Muscle layer of colon (tissue), 2 donors: ENCODE measurements around the gene DDX27.

Experiments
- H3K27ac ChIP-seq: one replicate; pipeline ENCODE4 v1.7.0; 2013; ENCODE audit warnings: low read depth, mild to moderate bottlenecking, low read length, moderate library complexity
- H3K27me3 ChIP-seq, 2 donors: one replicate each; pipeline ENCODE4 v1.7.0; 2013; ENCODE audit warnings: low read length in 2 of 2, mild to moderate bottlenecking in 2 of 2; ENCODE audit not compliant: insufficient read depth in 2 of 2, control insufficient read depth in 1 of 2
- H3K36me3 ChIP-seq: one replicate; pipeline ENCODE4 v1.7.0; 2013; ENCODE audit warnings: mild to moderate bottlenecking, low read length; ENCODE audit not compliant: insufficient read depth
- H3K4me1 ChIP-seq: one replicate; pipeline ENCODE4 v1.7.0; 2013; ENCODE audit warnings: mild to moderate bottlenecking, low read length; ENCODE audit not compliant: insufficient read depth
- H3K4me3 ChIP-seq, 2 donors: one replicate each; pipeline ENCODE4 v1.7.0; 2013; ENCODE audit warnings: low read length in 2 of 2, low read depth in 1 of 2, mild to moderate bottlenecking in 1 of 2, moderate library complexity in 1 of 2
- H3K9ac ChIP-seq: one replicate; pipeline ENCODE4 v1.7.0; 2013; ENCODE audit warnings: low read length
- H3K9me3 ChIP-seq: one replicate; pipeline ENCODE4 v1.7.0; 2013; ENCODE audit warnings: mild to moderate bottlenecking, low read length
- donor health status: abdominal sarcoma.
- donor health status: Adenocarcinoma of cecum.

The DDX27 gene

GRCh38 chr20:49275216-49275615 is 56.0 kb downstream of the DDX27 start:
- peaks cover 37% of the 10 kb centered on the region for H3K4me1 ChIP-seq
- H3K27ac ChIP-seq: no peak overlapping the region
- no peaks in the 10 kb centered on the region for H3K9me3 ChIP-seq

GRCh38 chr20:49275636-49276035 is 56.4 kb downstream of the DDX27 start:
- peak overlapping the region in 1 of 2 donors; percentile 1 for H3K4me3 ChIP-seq
- no peak overlapping the region for H3K27ac ChIP-seq
- H3K4me1 ChIP-seq: peaks cover 39% of the 10 kb centered on the region
- H3K36me3 ChIP-seq: peaks cover 36% of the 10 kb centered on the region
- H3K9me3 ChIP-seq: peaks cover 2% of the 10 kb centered on the region
- no peaks in the 10 kb centered on the region for H3K27me3 ChIP-seq
- H3K9ac ChIP-seq: peak overlapping the region; percentile 1

More at GRCh38 chr20:49275216-49275615, 56.0 kb downstream of the DDX27 start:
- Histone ChIP-seq H3K4me3 (no peak overlapping the region), H3K36me3 (peaks cover 36% of the 10 kb centered on the region), H3K9ac (no peak overlapping the region), H3K27me3 (no peaks in the 10 kb centered on the region)

- H3K9ac ChIP-seq: peak overlapping the region; percentile 60
- no peaks in the 10 kb centered on the region for H3K27me3 ChIP-seq
- peaks cover 46% of the 10 kb centered on the region for H3K4me1 ChIP-seq
- peak overlapping the region; percentile 8 to 94 for H3K4me3 ChIP-seq
- H3K27ac ChIP-seq: peak overlapping the region; percentile 70
- peaks cover 36% of the 10 kb centered on the region for H3K36me3 ChIP-seq
- H3K9me3 ChIP-seq: peaks cover 8% of the 10 kb centered on the region
Measured at GRCh38 chr20:49276161-49276960, 57.1 kb downstream of the DDX27 start.

DNA sequence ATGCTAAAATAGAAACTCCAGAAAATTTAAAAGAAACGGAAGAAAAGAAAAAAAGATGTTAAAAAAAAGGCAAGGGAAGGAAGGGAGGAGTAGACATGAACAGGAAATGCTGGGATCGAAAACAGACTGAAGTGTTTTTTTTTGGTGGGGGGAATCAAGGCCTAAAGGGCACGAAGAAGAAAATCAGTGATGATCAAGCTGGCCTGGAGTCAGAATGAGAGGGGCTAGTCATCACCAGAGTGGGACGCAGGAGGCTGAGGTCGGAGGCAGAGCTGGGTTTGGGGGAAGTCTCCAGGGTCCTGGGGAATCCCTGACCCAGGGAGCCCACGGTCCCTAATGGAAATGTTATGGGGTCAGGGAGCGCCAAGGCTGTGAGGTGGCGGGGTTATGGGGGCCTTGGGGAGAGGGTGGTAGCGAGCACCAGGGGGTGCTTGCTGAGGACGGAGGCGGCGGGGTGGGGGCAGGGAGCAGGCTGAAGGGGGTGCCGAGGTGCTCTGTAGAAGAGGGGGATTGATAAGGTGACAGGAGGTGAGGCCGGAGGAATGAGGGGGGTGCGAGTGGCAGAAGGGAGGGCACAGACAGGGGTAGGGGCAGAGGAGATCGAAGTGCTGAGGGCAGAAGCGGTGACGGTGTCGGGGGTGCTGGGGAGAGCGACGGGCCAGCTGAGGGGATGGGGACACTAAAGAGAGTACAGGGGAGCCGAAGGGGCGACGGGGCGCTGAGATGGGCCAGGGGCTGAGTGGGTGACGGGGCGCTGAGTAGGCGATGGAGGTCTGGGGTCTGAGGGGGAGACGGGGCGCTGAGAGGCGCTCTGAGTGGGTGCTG is 58.0 kb downstream of the DDX27 start:
- Histone ChIP-seq H3K4me1 (peaks cover 50% of the 10 kb centered on the region), H3K27me3 (no peaks in the 10 kb centered on the region), H3K27ac (peak overlapping the region; percentile 70), H3K36me3 (peaks cover 39% of the 10 kb centered on the region), H3K9ac (peak overlapping the region; percentile 60), H3K9me3 (peaks cover 8% of the 10 kb centered on the region), H3K4me3 (peak overlapping the region; percentile 77 to 94)

GRCh38 chr20:49277786-49278035 is 58.5 kb downstream of the DDX27 start:
- Histone ChIP-seq H3K9ac (peak overlapping the region; percentile 60), H3K27ac (peak overlapping the region; percentile 70), H3K36me3 (peaks cover 44% of the 10 kb centered on the region), H3K27me3 (no peaks in the 10 kb centered on the region), H3K9me3 (peaks cover 8% of the 10 kb centered on the region), H3K4me1 (peaks cover 54% of the 10 kb centered on the region), H3K4me3 (peak overlapping the region; percentile 77 to 94)

DNA sequence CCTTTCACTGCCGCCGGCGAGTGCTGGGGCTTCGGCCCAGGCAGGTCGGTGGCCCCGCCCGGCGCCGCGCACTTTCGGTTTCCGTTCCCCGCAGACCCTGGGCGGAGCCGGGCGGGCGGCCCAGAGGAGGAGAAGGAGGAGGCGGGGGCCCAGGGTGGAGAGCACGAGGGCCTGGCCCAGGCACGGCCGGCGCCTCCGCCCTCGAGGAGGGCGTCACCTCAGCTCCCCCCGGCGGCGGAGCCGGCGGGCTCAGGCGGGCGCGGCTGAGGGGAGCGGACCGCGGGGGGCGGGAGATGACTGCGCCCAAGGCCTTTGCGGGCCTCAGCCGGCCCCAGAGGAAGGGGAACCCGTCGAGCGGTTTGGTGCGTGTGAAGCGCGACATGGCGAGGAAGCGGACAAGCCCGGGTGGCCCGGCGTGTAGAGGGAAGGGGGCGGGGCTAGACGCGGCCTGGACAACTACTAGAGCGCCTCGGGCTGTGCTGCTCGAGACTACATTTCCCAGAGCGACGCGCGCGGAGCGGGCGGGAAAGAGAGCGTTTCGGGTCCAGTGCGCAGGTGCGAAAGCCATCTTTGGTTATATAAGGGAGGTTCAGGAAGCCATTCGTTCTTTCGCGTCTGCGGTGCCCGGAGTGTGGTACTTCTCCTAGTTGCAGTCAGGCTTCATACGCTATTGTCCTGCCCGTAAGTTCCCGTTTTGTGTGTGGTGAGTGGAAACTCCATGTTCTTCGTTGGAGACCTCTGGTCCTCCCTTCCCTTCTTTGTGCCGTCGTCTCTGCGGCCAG is 59.0 kb downstream of the DDX27 start, which contains the start of gene ZNFX1:
Gene ZNFX1 (minus strand): TSS at position 22 of the 782 bp plus-strand sequence. CDS start 2,218 bp downstream, outside the sequence.
- peak within 1 kb of the TSS; percentile 77 to 94 for H3K4me3 ChIP-seq
- peaks cover 59% of the 10 kb centered on the region for H3K4me1 ChIP-seq
- H3K27me3 ChIP-seq: no peaks in the 10 kb centered on the region
- H3K9ac ChIP-seq: peak within 1 kb of the TSS; percentile 84
- H3K9me3 ChIP-seq: peaks cover 8% of the 10 kb centered on the region
- H3K36me3 ChIP-seq: peaks cover 49% of the 10 kb centered on the region
- H3K27ac ChIP-seq: peak within 1 kb of the TSS; percentile 70

GRCh38 chr20:49278818-49279676 is 59.8 kb downstream of the DDX27 start:
- peak overlapping the region; percentile 84 for H3K9ac ChIP-seq
- peaks cover 8% of the 10 kb centered on the region for H3K9me3 ChIP-seq
- peak overlapping the region; percentile 53 to 94 for H3K4me3 ChIP-seq
- H3K27ac ChIP-seq: peak overlapping the region; percentile 70
- no peaks in the 10 kb centered on the region for H3K27me3 ChIP-seq
- H3K36me3 ChIP-seq: peaks cover 54% of the 10 kb centered on the region
- H3K4me1 ChIP-seq: peaks cover 55% of the 10 kb centered on the region

DNA sequence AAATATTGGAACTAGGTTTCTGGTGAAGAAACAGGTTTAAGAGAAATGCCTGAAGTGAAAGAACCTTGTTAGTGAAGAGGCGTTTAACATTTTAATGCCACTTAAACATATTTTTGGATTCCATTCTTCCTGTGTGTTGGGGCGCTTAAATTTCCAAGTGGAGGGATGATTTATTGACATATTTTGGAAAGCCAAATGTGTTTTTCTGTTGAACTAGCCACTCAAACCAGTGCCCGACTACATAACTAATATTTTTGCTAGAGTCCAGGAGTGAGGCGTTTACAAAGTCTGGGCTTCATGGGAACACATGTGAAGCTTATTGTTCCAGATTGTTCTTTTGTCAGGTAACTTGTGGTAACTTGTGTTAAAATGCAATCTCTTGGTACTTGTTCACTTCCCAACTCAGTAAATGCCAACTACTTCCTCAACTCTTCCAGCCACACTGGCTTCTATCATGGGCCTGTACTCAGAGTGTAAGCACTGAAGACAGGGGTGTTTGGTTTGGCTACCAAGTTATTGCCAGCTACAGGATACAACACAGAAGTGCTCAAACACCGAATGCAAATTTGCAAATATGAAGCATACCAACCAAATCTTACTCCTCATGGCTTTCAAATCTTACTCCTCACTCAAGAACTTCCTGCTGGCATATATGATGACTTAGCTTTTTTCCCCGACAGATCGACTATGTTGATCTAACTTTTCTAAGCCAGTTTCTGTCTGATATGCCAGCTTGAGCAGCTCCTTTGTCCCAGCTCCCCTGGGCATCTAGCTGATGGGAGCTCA is 60.7 kb downstream of the DDX27 start:
- peaks cover 58% of the 10 kb centered on the region for H3K36me3 ChIP-seq
- H3K9ac ChIP-seq: no peak overlapping the region
- H3K9me3 ChIP-seq: peaks cover 8% of the 10 kb centered on the region
- H3K27ac ChIP-seq: no peak overlapping the region
- H3K27me3 ChIP-seq: no peaks in the 10 kb centered on the region
- peaks cover 55% of the 10 kb centered on the region for H3K4me1 ChIP-seq
- peak overlapping the region in 1 of 2 donors; percentile 94 for H3K4me3 ChIP-seq

DNA sequence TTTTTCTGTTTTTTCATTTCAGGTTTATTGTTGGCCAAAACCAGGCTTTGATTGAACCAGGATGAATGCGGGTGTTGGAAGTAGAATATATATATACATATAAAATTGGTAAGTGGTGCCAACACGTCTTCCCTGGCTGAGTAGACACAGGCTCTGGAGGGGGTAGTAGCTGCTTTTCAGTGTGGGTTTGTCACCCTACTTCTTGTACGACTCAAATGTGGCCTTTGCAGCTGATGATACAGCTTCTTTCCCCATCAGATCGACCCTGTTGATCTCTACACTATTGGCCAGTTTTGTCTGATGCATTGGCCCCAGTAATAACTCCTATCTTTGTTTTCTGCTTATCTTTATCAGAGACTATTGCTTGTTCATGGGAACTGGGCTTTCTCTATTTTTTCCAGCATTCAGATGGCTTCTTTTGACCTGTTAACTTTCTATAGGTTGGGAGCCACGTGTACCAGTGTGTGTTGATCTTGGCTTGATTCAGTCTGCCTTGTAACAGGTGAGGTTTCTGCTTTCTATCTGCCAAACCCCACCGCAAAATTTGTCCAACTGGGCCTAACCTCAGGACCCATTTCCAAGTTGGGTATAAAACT is 61.3 kb downstream of the DDX27 start:
- Histone ChIP-seq H3K36me3 (peaks cover 61% of the 10 kb centered on the region), H3K27ac (no peak overlapping the region), H3K4me3 (peak overlapping the region in 1 of 2 donors; percentile 94), H3K4me1 (peaks cover 50% of the 10 kb centered on the region), H3K9ac (no peak overlapping the region), H3K27me3 (no peaks in the 10 kb centered on the region), H3K9me3 (peaks cover 8% of the 10 kb centered on the region)
